Skeletal muscle satellite cell (primary cell): ENCODE data around the gene NPEPL1.

Source experiments
- H3K27me3 ChIP-seq: 2 replicates; pipeline ENCODE4 v1.7.0; 2013; ENCODE audit warnings: low read length; ENCODE audit not compliant: control insufficient read depth, insufficient read depth
- H3K36me3 ChIP-seq: 2 replicates; pipeline ENCODE4 v1.7.0; 2013; ENCODE audit warnings: mild to moderate bottlenecking, control low read depth, low read length; ENCODE audit not compliant: insufficient read depth
- H3K4me1 ChIP-seq: 2 replicates; pipeline ENCODE4 v1.7.0; 2013; ENCODE audit warnings: low read length; ENCODE audit not compliant: control insufficient read depth, insufficient read depth
- H3K4me2 ChIP-seq: 2 replicates; pipeline ENCODE4 v1.7.0; 2013; ENCODE audit warnings: mild to moderate bottlenecking, low read length
- H3K4me3 ChIP-seq: 2 replicates; pipeline ENCODE4 v1.7.0; 2013; ENCODE audit warnings: low read length
- H3K9ac ChIP-seq: 2 replicates; pipeline ENCODE4 v1.7.0; 2013; ENCODE audit warnings: mild to moderate bottlenecking, low read depth, low read length, moderate library complexity
- H3K9me3 ChIP-seq: replicated peaks from 2 replicates; pipeline ENCODE4 v1.7.0; 2013; ENCODE audit warnings: mild to moderate bottlenecking, control low read depth, low read length

Gene NPEPL1

DNA sequence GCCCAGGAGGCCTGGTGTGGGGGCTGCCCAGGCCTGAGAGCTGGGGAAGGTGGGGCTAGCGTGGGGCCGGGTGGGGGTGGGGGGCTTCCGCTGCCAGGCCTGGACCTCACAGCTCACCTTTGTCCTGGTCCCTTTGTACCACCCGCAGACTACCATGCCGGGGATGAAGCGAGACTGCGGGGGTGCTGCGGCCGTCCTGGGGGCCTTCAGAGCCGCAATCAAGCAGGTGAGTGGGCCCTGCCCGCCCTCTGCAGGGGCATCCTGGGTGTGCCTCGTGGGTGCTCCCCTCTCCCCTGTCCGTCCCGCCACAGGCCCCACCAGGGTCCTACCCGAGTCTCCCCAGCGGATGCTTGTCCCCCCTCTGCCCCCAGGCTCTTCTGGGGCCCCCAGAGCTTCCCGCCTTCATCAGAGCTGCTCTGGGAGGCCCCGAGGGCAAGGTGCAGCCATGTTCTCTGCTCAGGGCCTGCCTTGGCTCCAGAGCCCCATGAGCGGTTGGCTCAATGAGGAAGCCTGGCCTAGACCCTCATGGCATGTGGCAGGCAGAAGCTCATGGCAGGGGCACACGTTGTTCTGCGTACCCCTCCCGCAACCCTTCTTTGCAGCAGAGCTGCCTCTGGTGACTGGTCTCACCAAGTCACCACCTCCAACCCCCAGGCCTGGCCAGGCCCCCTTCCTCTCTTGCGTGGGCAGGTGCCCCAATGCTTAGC, 14.5 kb downstream of the NPEPL1 start:
- Histone ChIP-seq H3K4me3 (no peak overlapping the region), H3K9ac (no peak overlapping the region), H3K27me3 (no peaks in the 10 kb centered on the region), H3K4me2 (no peak overlapping the region), H3K4me1 (no peaks in the 10 kb centered on the region), H3K36me3 (peaks cover 36% of the 10 kb centered on the region), H3K9me3 (no peaks in the 10 kb centered on the region)

DNA sequence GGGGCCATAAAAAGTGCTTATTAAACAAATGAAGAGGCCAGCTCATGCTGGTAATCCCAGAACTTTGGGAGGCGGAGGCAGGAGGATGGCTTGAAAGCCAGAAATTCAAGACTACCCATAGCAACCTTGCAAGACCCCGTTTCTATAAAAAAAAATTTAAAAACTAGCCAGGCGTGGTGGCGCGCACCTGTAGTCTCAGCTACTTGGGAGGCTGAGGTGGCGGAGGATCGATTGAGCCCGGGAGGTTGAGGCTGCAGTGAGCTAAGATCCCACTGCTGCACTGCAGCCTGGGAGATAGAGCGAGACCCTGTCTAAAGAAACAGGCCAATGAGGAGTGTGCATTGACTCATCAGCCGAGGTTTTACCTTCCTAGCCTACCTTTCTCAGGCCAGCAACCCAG, 15.2 kb downstream of the NPEPL1 start:
- Histone ChIP-seq H3K9ac (no peak overlapping the region), H3K9me3 (no peaks in the 10 kb centered on the region), H3K36me3 (peaks cover 30% of the 10 kb centered on the region), H3K4me2 (no peak overlapping the region), H3K4me1 (no peaks in the 10 kb centered on the region), H3K4me3 (no peak overlapping the region), H3K27me3 (no peaks in the 10 kb centered on the region)

DNA sequence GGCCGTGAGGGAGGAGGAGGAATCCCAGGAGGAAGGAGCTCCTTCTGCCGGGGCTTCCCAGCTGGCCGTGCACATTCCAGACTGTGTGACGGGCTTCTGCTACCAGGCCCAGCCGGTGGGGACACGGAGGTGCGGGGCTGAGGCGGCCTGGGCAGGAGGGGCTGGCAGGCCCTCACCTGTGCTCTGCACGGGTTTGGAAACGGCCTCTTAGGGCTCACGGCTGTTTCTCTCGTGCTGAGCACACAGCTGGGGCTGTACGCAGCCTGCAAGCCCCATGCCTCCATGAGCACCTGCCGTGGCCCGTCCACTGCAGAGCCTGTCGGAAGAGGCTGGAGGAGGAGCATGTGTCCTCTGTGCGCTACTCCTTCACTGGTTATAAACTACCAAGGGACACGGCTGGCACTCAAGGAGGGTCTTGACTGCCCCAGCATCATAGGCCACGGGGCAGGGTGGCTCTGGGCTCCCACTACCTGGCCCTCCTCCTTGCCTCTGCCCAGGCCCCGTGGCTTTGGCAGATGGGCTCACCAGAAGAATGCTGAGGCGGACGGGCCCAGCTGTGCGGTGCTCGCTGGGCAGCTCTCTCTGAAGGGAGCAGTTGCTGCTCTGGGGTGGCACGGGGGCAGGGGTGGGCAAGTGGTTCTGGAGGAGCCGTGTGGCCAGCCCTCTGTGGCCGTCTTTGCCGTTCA, 15.8 kb downstream of the NPEPL1 start:
- Histone ChIP-seq H3K4me3 (no peak overlapping the region), H3K4me1 (no peaks in the 10 kb centered on the region), H3K27me3 (no peaks in the 10 kb centered on the region), H3K36me3 (peaks cover 23% of the 10 kb centered on the region), H3K4me2 (no peak overlapping the region), H3K9ac (no peak overlapping the region), H3K9me3 (no peaks in the 10 kb centered on the region)

DNA sequence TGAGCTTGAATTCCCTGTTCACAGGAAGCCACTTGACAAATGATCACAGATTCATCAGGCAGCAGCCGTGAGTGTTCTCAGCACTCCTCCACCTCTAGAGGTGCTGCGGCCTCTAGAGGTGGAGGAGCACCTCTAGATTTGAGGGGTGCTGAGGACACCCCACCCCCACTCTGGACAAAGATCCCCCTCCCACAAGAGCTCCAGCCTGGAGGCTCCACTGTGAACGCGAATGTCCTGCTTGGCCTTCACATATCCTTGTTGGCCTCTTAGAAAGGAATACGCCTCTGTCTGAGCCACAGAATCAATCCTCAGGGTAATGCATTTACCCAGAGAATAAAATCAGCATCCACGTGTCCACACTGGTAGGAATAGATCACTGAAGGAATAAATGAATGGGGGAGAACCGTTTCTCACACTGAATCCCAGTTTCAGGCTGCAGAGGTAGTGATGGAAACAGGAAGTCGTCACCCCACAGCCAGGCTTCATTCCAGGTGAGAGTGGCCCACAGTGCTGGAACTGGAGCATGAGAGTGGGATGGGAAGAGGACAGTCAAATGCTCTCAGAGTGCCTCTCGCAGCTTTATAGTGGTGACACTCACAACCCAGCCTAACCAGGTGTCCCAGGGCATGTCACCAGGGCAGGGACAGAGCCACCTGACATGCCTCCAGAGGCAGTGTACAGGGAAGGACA, 16.6 kb downstream of the NPEPL1 start:
- Histone ChIP-seq H3K4me2 (no peak overlapping the region), H3K4me3 (no peak overlapping the region), H3K4me1 (no peaks in the 10 kb centered on the region), H3K36me3 (peaks cover 16% of the 10 kb centered on the region), H3K9me3 (no peaks in the 10 kb centered on the region), H3K9ac (no peak overlapping the region), H3K27me3 (no peaks in the 10 kb centered on the region)

DNA sequence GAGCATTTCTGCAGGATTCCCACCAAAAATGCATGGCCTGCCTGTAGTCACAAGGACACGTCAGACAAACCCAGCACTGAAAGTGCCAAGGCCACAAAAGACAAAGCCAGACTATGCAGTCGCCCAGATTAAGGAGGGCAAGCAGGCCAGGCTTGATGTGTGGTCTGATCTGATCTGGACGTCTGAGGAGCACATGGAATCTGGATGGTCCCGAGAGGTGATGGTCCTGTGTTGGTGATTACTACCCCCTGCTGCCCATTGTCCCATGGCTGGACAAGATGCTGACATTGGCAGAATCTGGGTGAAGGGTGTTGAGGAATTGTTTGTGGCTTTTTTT, 17.1 kb downstream of the NPEPL1 start:
- Histone ChIP-seq H3K27me3 (no peaks in the 10 kb centered on the region), H3K4me2 (no peak overlapping the region), H3K9ac (no peak overlapping the region), H3K36me3 (peaks cover 11% of the 10 kb centered on the region), H3K4me3 (no peak overlapping the region), H3K9me3 (no peaks in the 10 kb centered on the region), H3K4me1 (no peaks in the 10 kb centered on the region)

DNA sequence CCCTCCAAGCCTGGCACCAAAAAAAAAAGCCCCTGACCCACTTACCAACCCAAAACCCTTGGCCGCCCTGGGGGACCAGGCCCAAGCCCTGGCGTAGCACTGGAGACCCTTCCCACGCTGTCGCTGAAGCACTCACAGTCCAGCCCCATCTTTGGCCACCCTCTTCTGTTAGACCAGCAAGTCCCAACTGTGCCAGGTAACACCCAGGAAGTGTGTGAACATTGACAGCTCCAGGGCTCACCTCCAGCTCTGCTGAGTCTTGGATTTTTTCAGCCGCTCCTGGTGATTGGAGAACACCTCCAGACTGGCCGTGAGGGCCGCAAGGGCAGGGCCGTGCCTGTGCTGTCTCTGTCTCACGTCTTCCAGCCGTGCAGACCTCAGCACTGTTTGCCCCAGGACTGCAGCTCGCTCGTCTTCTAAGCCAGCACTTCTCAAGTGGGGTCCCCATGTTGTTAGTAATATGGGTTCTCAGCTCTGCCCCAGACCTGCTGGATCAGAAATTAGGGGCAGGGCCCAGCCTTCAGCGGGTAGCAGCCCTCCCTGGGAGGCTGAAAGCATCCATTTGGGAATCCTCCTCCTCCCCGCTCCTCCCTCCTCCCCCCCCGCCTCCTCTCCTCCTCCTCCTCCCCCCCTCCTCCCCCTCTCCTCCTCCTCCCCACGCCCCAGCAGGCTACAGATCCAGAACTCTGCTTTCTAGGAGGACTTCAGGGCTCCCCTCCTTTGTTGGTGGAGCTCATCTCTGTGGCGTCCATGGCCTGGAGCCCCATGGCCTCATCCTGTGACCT, 18.1 kb downstream of the NPEPL1 start:
- peaks cover 4% of the 10 kb centered on the region for H3K36me3 ChIP-seq
- no peak overlapping the region for H3K4me2 ChIP-seq
- no peak overlapping the region for H3K9ac ChIP-seq

DNA sequence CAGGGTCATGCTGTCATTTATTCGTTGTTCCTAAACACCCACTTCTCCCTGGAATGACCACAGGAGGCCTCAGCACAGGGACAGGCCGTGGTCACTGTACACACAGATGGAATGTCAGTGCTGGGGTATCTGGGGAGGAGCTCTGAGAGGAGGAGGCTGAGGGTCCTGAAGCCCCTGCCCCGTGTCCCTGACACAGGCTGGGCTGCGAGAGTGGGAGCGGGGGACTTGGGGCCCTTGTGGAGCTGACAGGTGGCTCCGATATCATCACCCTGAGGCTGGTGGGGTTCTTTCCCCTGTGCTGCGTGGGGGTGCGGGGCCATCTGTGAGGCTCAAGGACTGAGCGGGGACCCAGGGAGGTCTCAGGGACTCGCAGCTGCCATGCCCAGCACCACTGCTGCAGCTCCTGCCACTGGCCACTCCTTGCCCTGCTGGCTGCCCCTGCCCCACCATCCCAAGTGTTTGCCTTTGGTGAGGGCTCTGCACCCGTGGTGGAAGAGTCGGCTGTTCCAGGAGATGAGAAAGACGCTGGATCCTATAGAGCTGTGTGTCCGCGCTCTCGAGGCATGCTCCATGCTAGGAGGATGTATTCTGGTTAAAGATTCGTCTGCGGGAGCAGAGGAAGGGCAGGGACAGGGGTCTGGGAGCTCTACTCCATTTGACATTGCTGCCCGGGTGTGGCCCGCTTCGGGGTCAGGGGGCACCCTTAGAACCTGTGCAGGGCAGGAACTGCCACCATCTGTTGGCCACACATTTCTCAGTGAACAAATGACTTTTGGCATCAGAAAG, 18.9 kb downstream of the NPEPL1 start:
- H3K36me3 ChIP-seq, result no peaks in the 10 kb centered on the region

More for the DNA sequence above, 18.1 kb downstream of the NPEPL1 start:
- Histone ChIP-seq H3K27me3 (no peaks in the 10 kb centered on the region), H3K4me1 (no peaks in the 10 kb centered on the region), H3K4me3 (no peak overlapping the region), H3K9me3 (no peaks in the 10 kb centered on the region)

DNA sequence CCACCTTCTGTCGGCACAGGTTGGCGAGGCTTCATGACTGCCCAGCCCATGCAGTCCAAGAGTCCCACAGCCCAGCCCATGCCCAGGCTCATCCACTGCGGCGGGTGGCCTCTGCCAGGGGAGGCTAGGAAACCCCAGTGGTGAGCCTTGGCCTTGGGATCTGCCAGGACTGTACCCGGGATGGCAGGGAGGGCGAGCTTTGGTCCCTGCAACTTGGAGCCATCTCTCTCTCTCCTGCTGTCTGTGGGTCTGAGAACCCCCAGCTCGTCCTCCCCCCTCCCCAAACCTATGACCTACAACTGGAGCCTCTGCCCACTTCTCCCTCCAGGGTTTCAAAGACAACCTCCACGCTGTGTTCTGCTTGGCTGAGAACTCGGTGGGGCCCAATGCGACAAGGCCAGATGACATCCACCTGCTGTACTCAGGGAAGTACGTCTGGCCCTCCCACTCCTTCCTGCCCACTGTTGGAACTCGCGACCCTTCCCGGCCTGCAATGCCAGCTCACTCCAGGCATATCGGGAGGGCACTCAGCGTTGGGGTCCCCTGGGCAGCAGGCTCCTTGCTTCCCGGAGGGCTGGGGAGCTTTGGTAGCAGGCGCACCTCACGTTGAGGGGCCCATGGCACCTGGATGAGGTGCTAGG, 19.7 kb downstream of the NPEPL1 start:
- Histone ChIP-seq H3K9me3 (no peaks in the 10 kb centered on the region), H3K27me3 (no peaks in the 10 kb centered on the region), H3K4me2 (no peak overlapping the region), H3K4me3 (no peak overlapping the region), H3K4me1 (no peaks in the 10 kb centered on the region), H3K9ac (no peak overlapping the region), H3K36me3 (no peaks in the 10 kb centered on the region)

More for the DNA sequence above, 18.9 kb downstream of the NPEPL1 start:
- no peaks in the 10 kb centered on the region for H3K4me1 ChIP-seq
- no peak overlapping the region for H3K4me2 ChIP-seq
- no peak overlapping the region for H3K9ac ChIP-seq
- H3K4me3 ChIP-seq, result no peak overlapping the region
- no peaks in the 10 kb centered on the region for H3K9me3 ChIP-seq
- no peaks in the 10 kb centered on the region for H3K27me3 ChIP-seq

DNA sequence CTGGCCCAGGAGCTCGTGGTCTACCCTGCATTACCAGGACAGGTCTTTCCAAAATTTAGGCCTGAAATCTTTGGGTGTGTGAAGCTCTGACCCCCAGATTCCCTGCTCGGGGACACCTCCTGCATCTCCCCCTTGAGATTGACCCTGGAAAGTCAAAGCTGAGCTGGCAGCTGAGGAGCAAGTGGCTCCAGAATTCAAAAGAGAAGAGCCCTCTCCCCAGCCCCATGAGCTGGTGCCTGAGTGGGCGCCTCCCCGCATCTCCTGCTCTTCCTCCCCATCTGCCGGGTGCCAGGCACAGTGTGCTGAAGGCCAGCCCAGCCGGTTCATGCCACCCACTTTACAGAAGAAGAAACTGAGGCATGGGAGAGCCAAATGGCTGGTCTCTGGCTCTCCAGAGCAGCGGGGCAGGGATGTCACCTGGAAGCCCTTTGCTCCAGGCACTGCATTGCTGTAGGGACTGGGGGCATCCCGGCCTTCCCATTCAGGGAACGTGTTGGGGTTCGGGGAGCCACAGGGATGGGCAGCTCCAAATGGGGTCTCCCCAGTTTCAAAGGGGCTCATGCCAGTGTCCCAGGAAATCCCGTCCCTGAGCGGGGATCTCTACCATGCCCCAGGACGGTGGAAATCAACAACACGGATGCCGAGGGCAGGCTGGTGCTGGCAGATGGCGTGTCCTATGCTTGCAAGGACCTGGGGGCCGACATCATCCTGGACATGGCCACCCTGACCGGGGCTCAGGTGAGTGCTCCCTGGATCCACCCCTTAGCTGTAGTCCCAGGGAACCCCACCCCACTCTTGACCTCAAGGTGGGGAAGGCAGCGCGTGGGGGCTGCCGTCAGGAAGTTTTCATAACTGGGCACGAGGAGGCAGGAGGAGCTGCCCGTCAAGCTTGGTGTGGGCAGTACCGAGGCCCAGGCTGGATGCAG, 20.5 kb downstream of the NPEPL1 start:
- Histone ChIP-seq H3K9me3 (no peaks in the 10 kb centered on the region), H3K9ac (no peak overlapping the region), H3K27me3 (no peaks in the 10 kb centered on the region), H3K4me2 (no peak overlapping the region), H3K36me3 (no peaks in the 10 kb centered on the region), H3K4me3 (no peak overlapping the region), H3K4me1 (no peaks in the 10 kb centered on the region)

DNA sequence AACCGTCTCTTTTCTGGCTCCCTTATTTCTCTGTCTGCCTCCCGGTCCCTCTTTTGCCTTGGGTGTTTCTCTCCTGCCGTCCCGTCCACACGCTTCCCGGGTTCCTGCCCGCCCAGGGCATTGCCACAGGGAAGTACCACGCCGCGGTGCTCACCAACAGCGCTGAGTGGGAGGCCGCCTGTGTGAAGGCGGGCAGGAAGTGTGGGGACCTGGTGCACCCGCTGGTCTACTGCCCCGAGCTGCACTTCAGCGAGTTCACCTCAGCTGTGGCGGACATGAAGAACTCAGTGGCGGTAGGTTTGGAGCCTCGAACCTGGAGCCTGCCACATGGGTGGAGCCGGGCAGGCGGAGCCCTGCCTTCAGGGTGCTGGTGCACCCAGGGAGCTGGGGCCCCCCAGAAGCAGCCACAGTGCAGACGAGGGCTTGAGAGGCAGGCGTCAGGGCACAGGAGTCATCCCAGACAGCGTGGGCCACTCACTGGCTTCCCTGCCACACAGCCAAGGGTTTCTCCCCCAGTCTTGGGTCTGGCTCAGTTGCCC, 21.3 kb downstream of the NPEPL1 start:
- Histone ChIP-seq H3K4me1 (no peaks in the 10 kb centered on the region), H3K36me3 (no peaks in the 10 kb centered on the region), H3K9ac (no peak overlapping the region), H3K9me3 (no peaks in the 10 kb centered on the region), H3K4me3 (no peak overlapping the region), H3K4me2 (no peak overlapping the region), H3K27me3 (peaks cover 4% of the 10 kb centered on the region)
